IMR-90 (cell line): ENCODE results near the gene CARF. TPM values are rescaled to one million over a fixed set of nuclear protein-coding genes. Genes with fewer than 3 reads are reported as not detected.

Experiments used
- ATAC-seq: fragments of 200-7000 bp; cut with Tn5 transposase; 2 replicates; pipeline ENCODE4 v1.9.1; 2020; ENCODE audit warnings: low read depth, mild to moderate bottlenecking, moderate library complexity
- BruUV-seq: library from RNA; stranded (reverse); fragments of 400-500 nt; replicated peaks from 2 replicates; lab custom pipeline; 2021; lab: Mats Ljungman, UMichigan
- CTCF ChIA-PET: fragments of 300-600 bp; formaldehyde crosslinking; extraction: SDS; loops from one replicate; lab custom pipeline; 2021; ENCODE audit warnings: antibody characterized with exemption; lab: Yijun Ruan, JAX
- POLR2A ChIA-PET: fragments of 300-600 bp; sonication (Branson Sonifier 250); formaldehyde crosslinking; loops from one replicate; lab custom pipeline; 2022; ENCODE audit warnings: antibody characterized with exemption; ENCODE audit not compliant: unreplicated experiment; lab: Charles Lee
- DNase-seq: peaks from one replicate; pipeline ENCODE4 v3.0.0; 2013
- H2AFZ ChIP-seq: replicated peaks from 2 replicates; pipeline ENCODE3; 2013; ENCODE audit warnings: low read length, mild to moderate bottlenecking; ENCODE audit not compliant: poor library complexity
- H2AK5ac ChIP-seq: 2 replicates; pipeline ENCODE4 v1.6.1; 2013; ENCODE audit warnings: low read depth, low read length, inconsistent platforms
- H2AK9ac ChIP-seq: replicated peaks from 2 replicates; pipeline ENCODE3; 2013; ENCODE audit warnings: mild to moderate bottlenecking, low read depth, low read length, moderate library complexity; ENCODE audit not compliant: poor library complexity
- H2BK120ac ChIP-seq: 2 replicates; pipeline ENCODE4 v1.6.1; 2013; ENCODE audit warnings: low read depth, low read length, inconsistent platforms
- H2BK15ac ChIP-seq: 3 replicates; pipeline ENCODE4 v1.6.1; 2013; ENCODE audit warnings: low read depth, low read length, inconsistent platforms
- H2BK20ac ChIP-seq: 2 replicates; pipeline ENCODE4 v1.6.1; 2013; ENCODE audit warnings: low read depth, mild to moderate bottlenecking, inconsistent platforms, low read length, moderate library complexity
- H2BK5ac ChIP-seq: 2 replicates; pipeline ENCODE4 v1.6.1; 2013; ENCODE audit warnings: mild to moderate bottlenecking, low read depth, low read length, inconsistent platforms; ENCODE audit not compliant: poor library complexity, severe bottlenecking
- H3K14ac ChIP-seq: replicated peaks from 2 replicates; pipeline ENCODE4 v1.6.1; 2013; ENCODE audit warnings: low read depth, low read length, inconsistent platforms
- H3K18ac ChIP-seq: 2 replicates; pipeline ENCODE4 v1.6.1; 2013; ENCODE audit warnings: low read depth, low read length, control low read depth
- H3K23ac ChIP-seq: 2 replicates; pipeline ENCODE4 v1.6.1; 2013; ENCODE audit warnings: low read depth, low read length, inconsistent platforms
- H3K27ac ChIP-seq: 2 replicates; pipeline ENCODE4 v1.5.1; 2013; ENCODE audit warnings: mild to moderate bottlenecking, control low read depth, low read length; ENCODE audit not compliant: insufficient read depth
- H3K27me3 ChIP-seq: 2 replicates; pipeline ENCODE4 v1.6.1; 2013; ENCODE audit warnings: low read length; ENCODE audit not compliant: control insufficient read depth, insufficient read depth
- H3K36me3 ChIP-seq: 2 replicates; pipeline ENCODE4 v1.6.1; 2013; ENCODE audit warnings: low read length, mixed read lengths; ENCODE audit not compliant: control insufficient read depth, insufficient read depth
- H3K4ac ChIP-seq: 2 replicates; pipeline ENCODE4 v1.6.1; 2013; ENCODE audit warnings: low read depth, low read length, inconsistent platforms
- H3K4me1 ChIP-seq: 2 replicates; pipeline ENCODE4 v1.6.1; 2013; ENCODE audit warnings: low read length, mixed read lengths; ENCODE audit not compliant: control insufficient read depth, insufficient read depth
- H3K4me2 ChIP-seq: 2 replicates; pipeline ENCODE4 v1.6.1; 2013; ENCODE audit warnings: low read depth, mild to moderate bottlenecking, control low read depth, low read length, moderate library complexity
- H3K4me3 ChIP-seq: 2 replicates; pipeline ENCODE4 v1.5.1; 2013; ENCODE audit warnings: low read depth, mild to moderate bottlenecking, control low read depth, low read length, moderate library complexity; ENCODE audit not compliant: insufficient read depth
- H3K56ac ChIP-seq: 2 replicates; pipeline ENCODE4 v1.6.1; 2013; ENCODE audit warnings: low read length, inconsistent platforms; ENCODE audit not compliant: insufficient read depth; ENCODE audit errors: extremely low read depth
- H3K79me1 ChIP-seq, 2 experiments: 2 replicates each; pipeline ENCODE4 v1.6.1; 2013; ENCODE audit warnings: low read length in 2 of 2, inconsistent platforms in 1 of 2, low read depth in 1 of 2
- H3K9ac ChIP-seq: 2 replicates; pipeline ENCODE4 v1.6.1; 2013; ENCODE audit warnings: low read depth, low read length, control low read depth
- H3K9me1 ChIP-seq: 2 replicates; pipeline ENCODE4 v1.6.1; 2013; ENCODE audit warnings: low read length, inconsistent platforms; ENCODE audit not compliant: insufficient read depth
- H3K9me3 ChIP-seq: 2 replicates; pipeline ENCODE4 v1.6.1; 2013; ENCODE audit warnings: low read length; ENCODE audit not compliant: control insufficient read depth, insufficient read depth
- H4K20me1 ChIP-seq: 2 replicates; pipeline ENCODE4 v1.6.1; 2013; ENCODE audit warnings: low read length, inconsistent platforms; ENCODE audit not compliant: insufficient read depth
- H4K5ac ChIP-seq: 2 replicates; pipeline ENCODE4 v1.6.1; 2013; ENCODE audit warnings: mild to moderate bottlenecking, low read depth, low read length, control low read depth
- H4K8ac ChIP-seq, 2 experiments: 2 replicates each; pipeline ENCODE4 v1.6.1; 2013; ENCODE audit warnings: low read depth in 2 of 2, low read length in 2 of 2, control low read depth in 1 of 2, inconsistent platforms in 1 of 2
- H4K91ac ChIP-seq: 2 replicates; pipeline ENCODE4 v1.6.1; 2013; ENCODE audit warnings: low read depth, low read length, inconsistent platforms; ENCODE audit not compliant: insufficient read depth
- CHD1 ChIP-seq: IDR thresholded peaks from 2 replicates; pipeline ENCODE4 v1.6.1; 2012; ENCODE audit warnings: low read depth, low read length, improper control_type of control experiment
- FOS ChIP-seq: fragments of 150-350 bp; IDR thresholded peaks from 2 replicates; pipeline ENCODE4 v1.6.1; 2016; ENCODE audit warnings: low read depth, low read length
- MAZ ChIP-seq: IDR thresholded peaks from 2 replicates; pipeline ENCODE4 v1.6.1; 2012; ENCODE audit warnings: low read depth, mild to moderate bottlenecking, low read length, improper control_type of control experiment, moderate library complexity, borderline replicate concordance
- NFE2L2 ChIP-seq: fragments of 150-350 bp; IDR thresholded peaks from 2 replicates; pipeline ENCODE4 v1.6.1; 2016; ENCODE audit warnings: low read depth, mild to moderate bottlenecking, low read length
- POLR2A ChIP-seq: IDR thresholded peaks from 2 replicates; pipeline ENCODE4 v1.6.1; 2012; ENCODE audit warnings: mild to moderate bottlenecking, low read depth, low read length
- RAD21 ChIP-seq: IDR thresholded peaks from 2 replicates; pipeline ENCODE4 v1.6.1; 2012; ENCODE audit warnings: low read length, improper control_type of control experiment
- RCOR1 ChIP-seq: IDR thresholded peaks from 2 replicates; pipeline ENCODE4 v1.6.1; 2012; ENCODE audit warnings: mild to moderate bottlenecking, low read length, improper control_type of control experiment; ENCODE audit not compliant: insufficient replicate concordance
- RFX5 ChIP-seq: IDR thresholded peaks from 2 replicates; pipeline ENCODE4 v1.8.0; 2012; ENCODE audit warnings: low read depth, mild to moderate bottlenecking, low read length, moderate library complexity
- SMC3 ChIP-seq: fragments of 150-350 bp; IDR thresholded peaks from 2 replicates; pipeline ENCODE4 v1.6.1; 2016; ENCODE audit warnings: low read depth, mild to moderate bottlenecking, antibody characterized with exemption, low read length, moderate library complexity
- WGBS, 2 experiments: methylation state at CpG; one replicate each; pipeline versions ENCODE4 v1.1.5 to v1.1.7; 2013; ENCODE audit warnings: missing lambda C conversion rate in 2 of 2; ENCODE audit not compliant: insufficient read length in 1 of 2; ENCODE audit errors: extremely low coverage in 2 of 2; 5-methylcytosine and 5-hydroxymethylcytosine counted together
- dilution Hi-C: fragments of 300-500 bp; cut with HindIII; formaldehyde crosslinking; loops from one replicate; pipeline ENCODE4 v1.14.3; 2018; ENCODE audit warnings: low sequenced_read_pairs; ENCODE audit not compliant: unreplicated experiment
- in situ Hi-C: fragments of 300-500 bp; cut with MboI; formaldehyde crosslinking; loops from 3 replicates; pipeline ENCODE4 v1.14.3; 2019; ENCODE audit warnings: low sequenced_read_pairs, inconsistent platforms, mixed read lengths
- intact Hi-C: fragments of 100-400 bp; cut with micrococcal nuclease; formaldehyde crosslinking; loops from 2 replicates; pipeline ENCODE4 v1.10.0; 2022
- polyA plus RNA-seq, 3 experiments: library from polyadenylated mRNA; depleted of rRNA; stranded (reverse); fragments of >200 nt; gene quantifications; 2 replicates each; pipeline ENCODE4 v1.2.3, GENCODE V29; 2012; ENCODE audit warnings: low replicate concordance in 1 of 3
- total RNA-seq: library from RNA; depleted of rRNA; stranded (reverse); fragments of >200 nt; gene quantifications from 2 replicates; pipeline ENCODE4 v1.2.3, GENCODE V29; 2012
- TF ChIP-seq, protein P1 (sequence below): fragments of 150-350 bp; IDR thresholded peaks from 2 replicates; pipeline ENCODE4 v1.6.1; 2016; ENCODE audit warnings: low read depth, mild to moderate bottlenecking, low read length, moderate library complexity, borderline replicate concordance
- TF ChIP-seq, protein P2 (sequence below): conservative IDR thresholded peaks from 2 replicates; pipeline ENCODE4 v1.5.1; 2012; ENCODE audit warnings: mild to moderate bottlenecking, low read depth, low read length, improper control_type of control experiment
- TF ChIP-seq, protein P3 (sequence below): fragments of 150-350 bp; IDR thresholded peaks from 2 replicates; pipeline ENCODE4 v1.6.1; 2017; ENCODE audit warnings: mild to moderate bottlenecking, antibody characterized with exemption, low read length, low read depth

Gene CARF
- total and polyA plus RNA-seq, 2 of the 4 experiments (the other 2 are of a cell fraction): 2.4 to 5.6 TPM

DNA sequence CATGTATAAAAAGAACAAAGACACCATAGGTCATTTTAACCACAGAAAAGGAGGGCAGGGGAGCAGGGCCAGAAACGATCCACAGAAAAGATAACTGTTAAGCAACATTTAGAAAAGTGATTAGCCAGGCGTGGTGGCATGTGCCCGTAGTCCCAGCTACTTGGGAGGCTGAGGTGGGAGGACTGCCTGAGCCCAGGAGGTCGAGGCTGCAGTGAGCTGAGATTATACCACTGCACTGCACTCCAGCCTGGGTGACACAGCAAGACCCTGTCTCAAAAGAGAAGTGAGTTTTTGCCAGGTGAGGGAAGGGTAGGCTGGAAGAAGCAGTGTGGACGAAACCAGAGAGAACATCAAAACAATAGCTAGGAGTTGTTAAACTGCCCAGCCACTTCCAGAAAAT is 3.9 kb upstream of the CARF start:
- no peak overlapping the region for H2AK9ac ChIP-seq
- no peak overlapping the region for H3K4me2 ChIP-seq
- H3K27me3 ChIP-seq: no peaks in the 10 kb centered on the region
- H3K36me3 ChIP-seq: peaks cover 4% of the 10 kb centered on the region; the same call in 1 of the 2 replicates
- H3K9me3 ChIP-seq: no peaks in the 10 kb centered on the region
- peaks cover 11 to 21% of the 10 kb centered on the region in 2 experiments for H3K79me1 ChIP-seq
- no peak overlapping the region for H3K56ac ChIP-seq
- H3K4me1 ChIP-seq: peaks cover 2% of the 10 kb centered on the region; the same call in 1 of the 2 replicates
- H4K20me1 ChIP-seq: no peaks in the 10 kb centered on the region
- H3K18ac ChIP-seq: no peak overlapping the region
- H3K9ac ChIP-seq: no peak overlapping the region
- no peak overlapping the region for H4K8ac ChIP-seq
- no TSS peak for BruUV-seq
- no peak overlapping the region for H3K23ac ChIP-seq
- no peak overlapping the region for H3K4ac ChIP-seq
- dilution Hi-C loops: no loop called here
- ChIA-PET POLR2A (no interaction called here), CTCF (no interaction called here)
- H2BK20ac ChIP-seq: no peak overlapping the region
- ATAC-seq (no peak), DNase-seq (no peak)
- intact Hi-C loops: no loop called here
- in situ Hi-C loops: no loop called here
- H4K5ac ChIP-seq: no peak overlapping the region
- H2AK5ac ChIP-seq: no peak overlapping the region
- no peaks in the 10 kb centered on the region for H3K9me1 ChIP-seq
- H2BK5ac ChIP-seq: no peak overlapping the region
- H4K91ac ChIP-seq: no peak overlapping the region
- no peak overlapping the region for H3K4me3 ChIP-seq
- TF ChIP-seq, protein P1, sequence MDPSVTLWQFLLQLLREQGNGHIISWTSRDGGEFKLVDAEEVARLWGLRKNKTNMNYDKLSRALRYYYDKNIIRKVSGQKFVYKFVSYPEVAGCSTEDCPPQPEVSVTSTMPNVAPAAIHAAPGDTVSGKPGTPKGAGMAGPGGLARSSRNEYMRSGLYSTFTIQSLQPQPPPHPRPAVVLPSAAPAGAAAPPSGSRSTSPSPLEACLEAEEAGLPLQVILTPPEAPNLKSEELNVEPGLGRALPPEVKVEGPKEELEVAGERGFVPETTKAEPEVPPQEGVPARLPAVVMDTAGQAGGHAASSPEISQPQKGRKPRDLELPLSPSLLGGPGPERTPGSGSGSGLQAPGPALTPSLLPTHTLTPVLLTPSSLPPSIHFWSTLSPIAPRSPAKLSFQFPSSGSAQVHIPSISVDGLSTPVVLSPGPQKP: no peak
- TF ChIP-seq CHD1 (no peak), FOS (no peak), RCOR1 (no peak), NFE2L2 (no peak), MAZ (no peak), RFX5 (no peak), POLR2A (no peak), RAD21 (no peak), SMC3 (no peak)
- TF ChIP-seq, protein P2, sequence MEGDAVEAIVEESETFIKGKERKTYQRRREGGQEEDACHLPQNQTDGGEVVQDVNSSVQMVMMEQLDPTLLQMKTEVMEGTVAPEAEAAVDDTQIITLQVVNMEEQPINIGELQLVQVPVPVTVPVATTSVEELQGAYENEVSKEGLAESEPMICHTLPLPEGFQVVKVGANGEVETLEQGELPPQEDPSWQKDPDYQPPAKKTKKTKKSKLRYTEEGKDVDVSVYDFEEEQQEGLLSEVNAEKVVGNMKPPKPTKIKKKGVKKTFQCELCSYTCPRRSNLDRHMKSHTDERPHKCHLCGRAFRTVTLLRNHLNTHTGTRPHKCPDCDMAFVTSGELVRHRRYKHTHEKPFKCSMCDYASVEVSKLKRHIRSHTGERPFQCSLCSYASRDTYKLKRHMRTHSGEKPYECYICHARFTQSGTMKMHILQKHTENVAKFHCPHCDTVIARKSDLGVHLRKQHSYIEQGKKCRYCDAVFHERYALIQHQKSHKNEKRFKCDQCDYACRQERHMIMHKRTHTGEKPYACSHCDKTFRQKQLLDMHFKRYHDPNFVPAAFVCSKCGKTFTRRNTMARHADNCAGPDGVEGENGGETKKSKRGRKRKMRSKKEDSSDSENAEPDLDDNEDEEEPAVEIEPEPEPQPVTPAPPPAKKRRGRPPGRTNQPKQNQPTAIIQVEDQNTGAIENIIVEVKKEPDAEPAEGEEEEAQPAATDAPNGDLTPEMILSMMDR: no peak
- TF ChIP-seq, protein P3, sequence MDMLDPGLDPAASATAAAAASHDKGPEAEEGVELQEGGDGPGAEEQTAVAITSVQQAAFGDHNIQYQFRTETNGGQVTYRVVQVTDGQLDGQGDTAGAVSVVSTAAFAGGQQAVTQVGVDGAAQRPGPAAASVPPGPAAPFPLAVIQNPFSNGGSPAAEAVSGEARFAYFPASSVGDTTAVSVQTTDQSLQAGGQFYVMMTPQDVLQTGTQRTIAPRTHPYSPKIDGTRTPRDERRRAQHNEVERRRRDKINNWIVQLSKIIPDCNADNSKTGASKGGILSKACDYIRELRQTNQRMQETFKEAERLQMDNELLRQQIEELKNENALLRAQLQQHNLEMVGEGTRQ: no peak
- 96% methylated on average over 2 of the region's 5 CpGs; no CpG with 5 or more reads in 1 of the 2 experiments for WGBS, 2 experiments
- no peak overlapping the region for H2AFZ ChIP-seq
- H3K27ac ChIP-seq: no peak overlapping the region
- no peak overlapping the region for H2BK120ac ChIP-seq
- no peak overlapping the region for H2BK15ac ChIP-seq
- H3K14ac ChIP-seq: no peak overlapping the region
